Cardiac fibroblast (primary cell): ENCODE data around the gene DNM2.

Experiments used
- DNase-seq, 2 donors: peaks; one replicate each; pipeline versions ENCODE4 v3.0.0 to v3.0.0-alpha.2; 2010; ENCODE audit warnings: low read depth in 2 of 2
- H3K4me3 ChIP-seq, 2 donors: replicated peaks in 1 of 2; 1 replicate in 1 of 2; 2 replicates in 1 of 2; pipeline ENCODE4 v1.5.1; 2011; ENCODE audit warnings: low read depth in 2 of 2, low read length in 2 of 2, mild to moderate bottlenecking in 2 of 2, moderate library complexity in 1 of 2
- CTCF ChIP-seq: IDR thresholded peaks from one replicate; pipeline ENCODE4 v1.5.1; 2011; ENCODE audit warnings: low read depth, mild to moderate bottlenecking, low read length, inconsistent platforms

DNM2 gene

DNA sequence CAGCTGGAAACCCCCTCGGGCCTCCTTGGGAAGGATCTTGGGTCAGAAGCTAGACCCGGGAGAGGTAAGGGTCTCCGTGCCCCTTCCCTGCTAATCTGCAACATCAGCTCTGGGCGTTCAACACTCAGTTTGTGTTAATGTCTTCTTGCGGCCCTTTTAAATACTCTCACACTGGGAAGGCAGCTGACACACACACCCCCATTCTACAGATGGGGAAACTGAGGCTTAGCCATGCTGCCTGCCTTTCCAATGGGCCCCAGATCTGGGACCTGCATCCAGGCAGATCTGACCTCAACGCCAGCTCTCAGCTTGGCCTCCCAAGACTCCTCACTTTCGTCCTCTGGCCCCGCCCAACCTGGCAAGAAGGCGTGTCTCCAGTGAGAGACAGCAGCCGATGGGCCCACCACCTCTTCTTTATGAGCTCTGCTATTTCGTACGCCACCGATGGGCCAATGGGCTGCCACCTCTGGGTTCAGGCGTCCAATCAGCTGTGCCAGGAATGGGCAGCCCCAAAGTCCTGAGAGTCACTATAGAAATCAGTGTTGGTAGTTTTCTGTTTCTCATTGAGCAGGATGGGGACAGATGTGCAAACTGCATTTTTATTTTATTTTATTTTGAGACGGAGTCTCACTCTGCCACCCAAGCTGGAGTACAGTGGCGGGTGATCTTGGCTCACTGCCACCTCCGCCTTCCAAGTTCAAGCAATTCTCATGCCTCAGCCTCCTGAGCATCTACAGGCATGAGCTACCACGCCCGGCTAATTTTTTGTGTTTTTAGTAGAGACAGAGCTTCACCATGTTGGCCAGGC, 43.8 kb downstream of the DNM2 start:
- TF ChIP-seq CTCF: no peak
- H3K4me3 ChIP-seq: no peak overlapping the region
- DNase-seq: no peak

- H3K4me3 ChIP-seq: no peak overlapping the region
- TF ChIP-seq CTCF: no peak
- DNase-seq: no peak
Measured at GRCh38 chr19:10762656-10763055, 44.8 kb downstream of the DNM2 start.

DNA sequence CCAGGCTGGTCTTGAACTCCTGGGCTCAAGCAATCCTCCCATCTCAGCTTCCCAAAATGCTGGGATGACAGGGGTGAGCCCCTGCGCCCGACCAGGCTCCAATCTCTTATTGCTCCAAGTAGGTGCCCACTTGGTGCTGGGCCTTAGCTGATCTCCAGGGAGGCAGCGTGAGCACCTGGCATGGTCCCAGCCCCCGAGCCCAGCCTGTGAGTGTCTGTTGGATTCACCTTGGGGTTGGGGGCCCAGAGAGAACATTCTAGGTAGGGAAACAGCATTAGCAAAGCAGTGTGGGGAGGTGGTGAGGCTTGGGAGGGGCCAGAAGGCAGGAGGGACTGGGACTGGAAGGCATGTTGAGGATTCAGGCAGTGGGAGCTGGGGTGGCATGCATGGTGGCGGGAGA, 45.5 kb downstream of the DNM2 start:
- TF ChIP-seq CTCF: no peak
- H3K4me3 ChIP-seq: no peak overlapping the region
- no peak for DNase-seq

GRCh38 chr19:10763828-10764339, 46.0 kb downstream of the DNM2 start:
- TF ChIP-seq CTCF: no peak

DNA sequence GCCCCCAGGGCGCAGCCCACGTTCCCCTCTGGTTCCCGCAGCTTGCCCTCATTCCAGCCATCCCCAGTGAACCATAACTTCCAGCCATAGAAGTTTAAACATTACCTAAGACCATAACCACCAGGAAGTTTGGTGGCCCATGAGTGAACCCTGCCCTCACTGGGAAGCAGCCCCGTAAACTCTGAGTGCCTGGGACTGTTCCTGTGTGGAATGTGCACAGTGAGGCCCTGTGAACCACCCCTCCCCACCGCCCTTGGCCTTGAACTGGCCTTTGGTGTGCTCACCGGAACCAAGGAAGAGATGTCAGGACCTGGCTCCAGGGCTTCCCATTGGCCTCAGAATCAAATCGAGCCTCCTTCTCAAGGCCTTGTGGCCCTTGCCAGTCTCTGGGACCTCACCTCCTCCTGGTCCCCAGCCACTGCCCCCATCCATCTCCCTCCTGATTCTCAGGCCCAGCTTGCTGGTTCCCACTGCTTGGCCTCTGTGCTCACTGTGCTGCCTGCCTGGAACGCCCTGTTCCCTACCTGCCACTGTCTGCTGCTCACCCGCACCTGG, 46.5 kb downstream of the DNM2 start:
- TF ChIP-seq CTCF: no peak
- no peak overlapping the region for H3K4me3 ChIP-seq
- DNase-seq: no peak

More at GRCh38 chr19:10763828-10764339, 46.0 kb downstream of the DNM2 start:
- no peak for DNase-seq
- H3K4me3 ChIP-seq: no peak overlapping the region

DNA sequence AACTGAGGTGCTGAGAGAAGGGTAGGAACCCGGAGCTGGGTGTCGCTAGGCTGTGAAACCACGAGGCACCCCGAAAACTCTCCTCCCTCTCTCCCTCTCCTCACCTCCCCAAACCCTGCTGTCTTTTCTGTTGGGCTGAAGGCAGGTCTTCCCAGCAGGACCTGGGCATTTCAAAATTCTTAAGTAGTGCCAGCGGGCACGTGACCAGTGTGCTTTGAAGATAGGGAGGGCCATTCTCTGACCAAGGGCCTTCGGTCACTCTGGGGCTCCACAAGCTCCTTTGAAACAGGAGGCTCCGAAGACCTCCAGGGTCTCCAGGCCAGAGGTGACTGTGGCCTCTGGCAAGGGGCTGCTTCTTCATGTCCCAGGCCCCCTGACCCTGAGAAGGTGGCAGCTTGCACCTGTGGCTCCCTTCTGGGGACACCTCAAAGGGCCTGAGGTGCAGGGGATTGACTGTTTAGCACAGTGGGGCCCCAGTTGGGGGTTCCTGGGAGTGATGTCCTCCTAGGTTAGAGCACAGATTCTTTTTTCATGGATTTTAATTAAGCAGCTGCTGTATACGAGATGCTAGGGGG, 48.3 kb downstream of the DNM2 start:
- TF ChIP-seq CTCF: no peak
- no peak for DNase-seq
- no peak overlapping the region for H3K4me3 ChIP-seq
